ENCODE measurements around the gene HMGXB3.

The HMGXB3 gene

DNA sequence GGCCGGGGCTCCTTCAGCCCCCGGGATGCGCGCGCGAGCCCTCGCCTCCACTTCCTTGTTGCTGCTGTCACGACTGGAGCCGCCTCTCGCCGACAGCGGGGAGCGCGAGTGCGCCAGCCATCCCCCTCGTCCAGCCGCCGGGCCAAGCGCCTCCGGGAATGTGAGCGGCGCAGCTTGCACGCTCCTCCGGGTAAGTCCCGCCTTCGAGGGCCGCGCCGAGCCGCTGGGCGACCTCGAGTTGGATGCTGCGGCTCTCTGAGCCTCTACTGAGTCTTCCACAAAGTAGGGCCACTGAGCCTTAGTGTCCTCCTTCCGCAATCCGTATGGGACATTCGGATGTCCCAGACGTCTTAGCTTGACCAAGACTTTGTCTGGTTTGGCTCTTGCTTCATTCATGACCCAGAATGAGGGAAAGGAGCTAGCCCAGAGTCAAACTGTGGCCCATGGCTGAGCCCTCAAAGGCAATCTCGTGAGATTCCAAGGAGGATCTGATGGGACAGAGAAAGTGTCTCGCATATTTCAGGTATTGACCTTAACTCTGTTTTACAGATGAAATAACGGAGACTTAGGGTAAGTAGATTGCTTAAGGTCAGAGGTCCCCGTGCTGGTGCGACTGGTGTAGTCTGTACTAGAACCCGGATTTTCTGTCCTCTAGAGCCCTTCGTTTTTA lies 586 bp downstream of the HMGXB3 start:
- TF ChIP-seq, protein P1, sequence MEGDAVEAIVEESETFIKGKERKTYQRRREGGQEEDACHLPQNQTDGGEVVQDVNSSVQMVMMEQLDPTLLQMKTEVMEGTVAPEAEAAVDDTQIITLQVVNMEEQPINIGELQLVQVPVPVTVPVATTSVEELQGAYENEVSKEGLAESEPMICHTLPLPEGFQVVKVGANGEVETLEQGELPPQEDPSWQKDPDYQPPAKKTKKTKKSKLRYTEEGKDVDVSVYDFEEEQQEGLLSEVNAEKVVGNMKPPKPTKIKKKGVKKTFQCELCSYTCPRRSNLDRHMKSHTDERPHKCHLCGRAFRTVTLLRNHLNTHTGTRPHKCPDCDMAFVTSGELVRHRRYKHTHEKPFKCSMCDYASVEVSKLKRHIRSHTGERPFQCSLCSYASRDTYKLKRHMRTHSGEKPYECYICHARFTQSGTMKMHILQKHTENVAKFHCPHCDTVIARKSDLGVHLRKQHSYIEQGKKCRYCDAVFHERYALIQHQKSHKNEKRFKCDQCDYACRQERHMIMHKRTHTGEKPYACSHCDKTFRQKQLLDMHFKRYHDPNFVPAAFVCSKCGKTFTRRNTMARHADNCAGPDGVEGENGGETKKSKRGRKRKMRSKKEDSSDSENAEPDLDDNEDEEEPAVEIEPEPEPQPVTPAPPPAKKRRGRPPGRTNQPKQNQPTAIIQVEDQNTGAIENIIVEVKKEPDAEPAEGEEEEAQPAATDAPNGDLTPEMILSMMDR (IDR thresholded peaks at IDR 0.05; ENCODE audit: unreplicated experiment in 3 of 3) = no peak
- H3K36me3 Mint-ChIP-seq (ENCODE audit: low read depth) = peaks cover 14% of the 10 kb centered on the region
- peak overlapping the region; percentile 57 to 95 (median 92) for H3K27ac Mint-ChIP-seq
- peak overlapping the region; percentile 92 to 98 (median 96) for H3K4me3 Mint-ChIP-seq
- H3K27me3 Mint-ChIP-seq (ENCODE audit: low read depth) = no peaks in the 10 kb centered on the region
- H3K4me1 Mint-ChIP-seq = peaks cover 34% of the 10 kb centered on the region
- no peaks in the 10 kb centered on the region for H3K9me3 Mint-ChIP-seq

DNA sequence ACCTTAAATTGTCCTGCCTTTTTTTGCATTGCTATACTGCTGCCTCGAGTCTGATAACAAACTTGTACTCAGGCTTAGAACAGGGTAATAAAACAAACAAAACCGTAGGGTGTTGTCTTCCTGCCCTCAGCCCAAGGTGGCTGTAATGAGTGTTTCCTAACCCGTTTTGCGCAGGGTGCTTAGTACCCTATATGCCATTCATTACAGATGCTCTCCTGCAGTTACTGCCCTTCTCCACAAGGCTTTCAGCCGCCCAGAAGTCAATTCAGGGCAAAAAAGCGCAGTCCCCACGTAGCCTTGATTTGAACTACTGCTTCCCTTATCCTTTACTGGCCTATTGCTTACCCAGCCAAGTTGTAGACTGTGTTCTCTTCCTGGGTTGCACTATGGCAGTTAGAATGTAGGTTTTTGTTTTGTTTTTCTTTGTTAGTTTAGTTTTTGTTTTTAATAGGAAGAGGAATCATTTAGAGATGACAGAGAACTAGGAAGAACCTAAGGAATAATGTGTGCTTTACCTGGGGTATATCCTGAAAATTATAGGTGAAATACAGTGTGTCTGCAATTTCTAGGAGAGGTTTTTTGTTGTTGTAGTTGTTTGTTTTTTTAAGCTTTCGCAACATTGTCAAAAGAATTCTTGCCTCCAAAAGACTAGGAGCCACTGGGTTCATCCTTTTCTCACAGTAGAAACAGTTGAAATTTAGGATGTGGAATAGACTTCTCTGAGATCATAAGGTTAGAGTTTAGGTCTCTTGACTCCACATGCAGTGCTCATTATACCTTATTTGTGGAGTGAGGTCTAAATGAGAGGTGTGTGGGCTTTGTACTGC lies 1.3 kb downstream of the HMGXB3 start:
- H3K27ac Mint-ChIP-seq = peak overlapping the region; percentile 57 to 95 (median 92)
- peaks cover 34% of the 10 kb centered on the region for H3K4me1 Mint-ChIP-seq
- no peaks in the 10 kb centered on the region for H3K9me3 Mint-ChIP-seq
- peaks cover 18% of the 10 kb centered on the region for H3K36me3 Mint-ChIP-seq (ENCODE audit: low read depth)
- H3K4me3 Mint-ChIP-seq = peak overlapping the region; percentile 92 to 98 (median 96)
- H3K27me3 Mint-ChIP-seq (ENCODE audit: low read depth) = no peaks in the 10 kb centered on the region
- TF ChIP-seq, protein P1 (IDR thresholded peaks at IDR 0.05; ENCODE audit: unreplicated experiment in 3 of 3) = peak; percentile 55 to 60 (median 56)

DNA sequence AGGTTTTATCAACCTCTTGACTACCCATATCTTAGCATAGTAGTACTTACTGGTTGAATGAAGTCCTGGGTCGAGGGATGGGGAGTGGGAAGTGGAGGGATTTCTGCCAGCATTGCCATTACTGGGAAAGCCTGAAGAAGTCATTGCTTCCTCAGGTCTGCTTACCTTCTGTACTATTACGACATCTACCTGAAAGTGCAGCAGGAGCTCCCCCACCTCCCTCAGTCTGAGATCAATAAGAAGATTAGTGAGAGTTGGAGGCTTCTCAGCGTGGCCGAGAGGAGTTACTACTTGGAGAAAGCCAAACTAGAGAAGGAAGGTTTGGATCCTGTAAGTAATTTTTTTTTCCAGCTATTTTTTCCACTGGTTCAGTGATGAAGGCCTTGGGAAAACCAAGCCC lies 5.8 kb downstream of the HMGXB3 start:
- no peaks in the 10 kb centered on the region for H3K9me3 Mint-ChIP-seq
- H3K4me3 Mint-ChIP-seq = no peak overlapping the region
- H3K36me3 Mint-ChIP-seq (ENCODE audit: low read depth) = peaks cover 44% of the 10 kb centered on the region
- TF ChIP-seq, protein P1 (IDR thresholded peaks at IDR 0.05; ENCODE audit: unreplicated experiment in 3 of 3) = no peak
- H3K27ac Mint-ChIP-seq = no peak overlapping the region
- no peaks in the 10 kb centered on the region for H3K27me3 Mint-ChIP-seq (ENCODE audit: low read depth)
- peaks cover 15% of the 10 kb centered on the region for H3K4me1 Mint-ChIP-seq

DNA sequence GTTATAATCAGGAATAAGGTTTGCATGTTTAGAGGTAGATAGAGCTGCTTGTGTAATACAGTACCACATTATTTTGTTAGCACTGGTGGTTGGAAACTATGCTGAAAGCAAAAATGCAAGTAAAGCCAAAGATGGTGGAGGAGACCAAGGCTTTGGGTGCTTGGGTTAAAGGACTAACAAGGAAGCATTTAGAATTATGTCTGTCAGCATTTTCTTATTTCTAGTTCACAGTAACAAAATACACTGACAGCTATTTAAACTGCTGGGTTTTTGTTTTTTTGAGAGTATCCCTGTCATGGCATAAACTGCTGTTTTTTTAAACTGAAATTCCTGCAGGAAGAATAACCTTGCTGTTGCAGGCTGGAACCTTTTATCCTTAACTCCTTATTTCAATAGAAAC lies 6.5 kb downstream of the HMGXB3 start:
- TF ChIP-seq, protein P1 (IDR thresholded peaks at IDR 0.05; ENCODE audit: unreplicated experiment in 3 of 3) = no peak
- H3K4me1 Mint-ChIP-seq = peaks cover 8% of the 10 kb centered on the region

DNA sequence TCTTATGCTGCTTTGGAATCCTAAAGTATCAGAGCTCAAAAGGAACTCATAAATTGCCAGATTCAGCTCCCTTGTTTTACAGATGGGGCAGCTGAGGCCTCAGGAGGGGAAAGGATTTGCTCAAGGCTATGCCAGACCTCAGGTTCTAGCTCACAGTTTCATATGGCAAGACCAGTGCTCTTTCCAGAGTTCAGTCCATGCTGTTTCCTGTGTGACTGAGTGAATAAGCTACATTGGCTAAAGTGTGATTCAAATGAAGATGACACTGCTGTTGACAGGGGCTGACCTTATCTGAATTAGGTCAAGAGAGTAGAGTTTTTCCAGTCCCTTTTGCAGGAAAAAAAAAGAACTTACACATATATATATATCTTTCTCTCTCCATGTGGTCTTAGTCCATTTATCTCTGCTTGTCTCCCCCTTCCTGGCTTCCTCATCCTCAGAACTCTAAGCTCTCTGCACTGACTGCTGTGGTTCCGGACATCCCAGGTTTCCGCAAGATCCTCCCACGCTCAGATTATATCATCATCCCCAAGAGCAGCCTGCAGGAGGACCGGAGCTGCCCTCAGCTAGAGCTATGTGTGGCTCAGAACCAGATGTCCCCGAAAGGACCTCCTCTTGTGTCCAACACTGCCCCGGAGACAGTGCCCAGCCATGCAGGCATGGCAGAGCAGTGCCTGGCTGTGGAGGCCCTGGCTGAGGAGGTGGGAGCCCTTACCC lies 9.3 kb downstream of the HMGXB3 start:
- Mint-ChIP-seq H3K4me1 (no peaks in the 10 kb centered on the region), H3K4me3 (no peak overlapping the region), H3K36me3 (ENCODE audit: low read depth) (peaks cover 68% of the 10 kb centered on the region), H3K27ac (no peak overlapping the region), H3K9me3 (peaks cover 9% of the 10 kb centered on the region), H3K27me3 (ENCODE audit: low read depth) (no peaks in the 10 kb centered on the region)
- TF ChIP-seq, protein P1 (IDR thresholded peaks at IDR 0.05; ENCODE audit: unreplicated experiment in 3 of 3) = no peak

More for the DNA sequence above, 6.5 kb downstream of the HMGXB3 start:
- no peak overlapping the region for H3K27ac Mint-ChIP-seq
- no peak overlapping the region for H3K4me3 Mint-ChIP-seq
- no peaks in the 10 kb centered on the region for H3K27me3 Mint-ChIP-seq (ENCODE audit: low read depth)
- H3K9me3 Mint-ChIP-seq = no peaks in the 10 kb centered on the region
- H3K36me3 Mint-ChIP-seq (ENCODE audit: low read depth) = peaks cover 48% of the 10 kb centered on the region
